Measurements from ENCODE around the gene RAB1B. TPM values are rescaled to one million over a fixed set of nuclear protein-coding genes. Genes with fewer than 3 reads are reported as not detected.

Gene RAB1B
- total RNA-seq, 1 donor from 2014 or later, result 138 TPM

- intact Hi-C loops (cut with DNase I), result no loop called here
- H3K9me3 ChIP-seq, result no peaks in the 10 kb centered on the region
- H3K27me3 ChIP-seq (ENCODE audit: low read depth), result peaks cover 5% of the 10 kb centered on the region
- H3K36me3 ChIP-seq, result no peaks in the 10 kb centered on the region
- peaks cover 37% of the 10 kb centered on the region for H3K4me1 ChIP-seq
- TF ChIP-seq CTCF (IDR thresholded peaks at IDR 0.05), result no peak
- DNase-seq (peak; percentile 55), ATAC-seq (no peak)
- peak overlapping the region; percentile 59 for H3K4me3 ChIP-seq
- peak overlapping the region; percentile 88 for H3K27ac ChIP-seq
Measured at GRCh38 chr11:66313321-66314185, 45.1 kb downstream of the RAB1B start.

- DNase-seq, result no peak
- Histone ChIP-seq H3K27ac (peak overlapping the region; percentile 88), H3K4me1 (peaks cover 43% of the 10 kb centered on the region), H3K4me3 (peak overlapping the region; percentile 59), H3K36me3 (no peaks in the 10 kb centered on the region), H3K27me3 (ENCODE audit: low read depth) (peaks cover 5% of the 10 kb centered on the region), H3K9me3 (no peaks in the 10 kb centered on the region)
- intact Hi-C loops (cut with DNase I), result no loop called here
- no peak for ATAC-seq
- no peak for TF ChIP-seq CTCF (IDR thresholded peaks at IDR 0.05)
Measured at GRCh38 chr11:66314186-66314501, 45.7 kb downstream of the RAB1B start.

- intact Hi-C loops (cut with DNase I), result no loop called here
- H3K27ac ChIP-seq, result peak overlapping the region; percentile 88
- H3K36me3 ChIP-seq, result no peaks in the 10 kb centered on the region
- DNase-seq, result no peak
- no peak for ATAC-seq
- peak overlapping the region; percentile 59 for H3K4me3 ChIP-seq
- H3K27me3 ChIP-seq (ENCODE audit: low read depth), result peaks cover 5% of the 10 kb centered on the region
- peaks cover 44% of the 10 kb centered on the region for H3K4me1 ChIP-seq
- no peak for TF ChIP-seq CTCF (IDR thresholded peaks at IDR 0.05)
- no peaks in the 10 kb centered on the region for H3K9me3 ChIP-seq
Measured at GRCh38 chr11:66314561-66315497, 46.4 kb downstream of the RAB1B start.

- intact Hi-C loops (cut with DNase I), result no loop called here
- no peak for DNase-seq
Measured at GRCh38 chr11:66315498-66315885, 47.1 kb downstream of the RAB1B start.

More at GRCh38 chr11:66315498-66315885, 47.1 kb downstream of the RAB1B start:
- Histone ChIP-seq H3K27me3 (ENCODE audit: low read depth) (peaks cover 5% of the 10 kb centered on the region), H3K4me1 (peaks cover 44% of the 10 kb centered on the region), H3K9me3 (no peaks in the 10 kb centered on the region), H3K27ac (peak overlapping the region; percentile 65), H3K4me3 (peak overlapping the region; percentile 59), H3K36me3 (no peaks in the 10 kb centered on the region)
- ATAC-seq, result no peak
- TF ChIP-seq CTCF (IDR thresholded peaks at IDR 0.05), result no peak
